ENCODE results near the gene DNAJC1.

The DNAJC1 gene

GRCh38 chr10:21754410-21755011 lies 249.0 kb downstream of the DNAJC1 start:
- DNase-seq: no peak

GRCh38 chr10:21753497-21754270 lies 249.8 kb downstream of the DNAJC1 start:
- DNase-seq: no peak

GRCh38 chr10:21751341-21752310 lies 251.9 kb downstream of the DNAJC1 start:
- no peak for DNase-seq

- DNase-seq: no peak
These were observed 253.1 kb downstream of the DNAJC1 start for GRCh38 chr10:21750424-21750823.

GRCh38 chr10:21749788-21750187 lies 253.7 kb downstream of the DNAJC1 start:
- DNase-seq: no peak

GRCh38 chr10:21747809-21748208 lies 255.7 kb downstream of the DNAJC1 start:
- DNase-seq: no peak

- no peak for DNase-seq
These were observed 257.4 kb downstream of the DNAJC1 start for GRCh38 chr10:21746118-21746517.

- DNase-seq: no peak
These were observed 259.3 kb downstream of the DNAJC1 start for GRCh38 chr10:21744223-21744622.

- no peak for DNase-seq
These were observed 260.7 kb downstream of the DNAJC1 start for GRCh38 chr10:21742740-21743412.

GRCh38 chr10:21740989-21741388 lies 262.5 kb downstream of the DNAJC1 start:
- DNase-seq: no peak

- DNase-seq: no peak
These were observed 266.4 kb downstream of the DNAJC1 start for GRCh38 chr10:21737106-21737505.

- no peak for DNase-seq
These were observed 269.8 kb downstream of the DNAJC1 start for GRCh38 chr10:21733710-21734109.

GRCh38 chr10:21732067-21732772 lies 271.3 kb downstream of the DNAJC1 start:
- no peak for DNase-seq

- DNase-seq: no peak
These were observed 274.9 kb downstream of the DNAJC1 start for GRCh38 chr10:21728618-21729017.

- DNase-seq: no peak
These were observed 275.9 kb downstream of the DNAJC1 start for GRCh38 chr10:21727452-21728168.

GRCh38 chr10:21726601-21727225 lies 276.8 kb downstream of the DNAJC1 start:
- no peak for DNase-seq

- no peak for DNase-seq
These were observed 278.7 kb downstream of the DNAJC1 start for GRCh38 chr10:21724687-21725367.

GRCh38 chr10:21724020-21724589 lies 279.4 kb downstream of the DNAJC1 start:
- DNase-seq: no peak

- DNase-seq: no peak
These were observed 281.3 kb downstream of the DNAJC1 start for GRCh38 chr10:21722209-21722608.
